ENCODE results near the gene LRRK1.

DNA sequence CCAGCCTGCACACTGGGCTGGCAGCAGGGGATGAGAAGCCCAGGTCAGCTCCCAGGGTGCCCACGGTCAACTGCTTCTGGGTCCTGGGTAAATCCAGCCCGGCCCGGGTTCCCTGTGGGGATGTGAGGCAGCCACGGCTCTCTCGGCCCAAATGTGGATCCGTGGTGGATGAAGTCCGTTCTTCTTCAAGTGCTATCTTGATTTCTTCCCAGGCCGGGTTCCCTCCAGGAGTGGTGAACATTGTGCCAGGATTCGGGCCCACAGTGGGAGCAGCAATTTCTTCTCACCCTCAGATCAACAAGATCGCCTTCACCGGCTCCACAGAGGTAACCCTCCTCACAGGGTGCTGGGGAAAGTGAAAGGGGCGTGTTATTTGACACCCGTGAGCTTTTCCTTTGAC is 23.4 kb upstream of the LRRK1 start:
- TF ChIP-seq POLR2A (IDR thresholded peaks at IDR 0.05; ENCODE audit: low read depth, low read length) (no peak), POLR2AphosphoS5 (IDR thresholded peaks at IDR 0.05; ENCODE audit: low read depth, low read length) (no peak)
